ENCODE results near the gene PCP4L1. TPM values are rescaled to one million over a fixed set of nuclear protein-coding genes. Genes with fewer than 3 reads are reported as not detected.
"Not testable (repeated sequence)": the region's sequence is repeated elsewhere in the genome, so short reads cannot be mapped to it uniquely, and the experiment has no call there.

Gene PCP4L1
- total RNA-seq, 2 donors from 2014 or later, result 0.68 to 1.8 TPM

DNA sequence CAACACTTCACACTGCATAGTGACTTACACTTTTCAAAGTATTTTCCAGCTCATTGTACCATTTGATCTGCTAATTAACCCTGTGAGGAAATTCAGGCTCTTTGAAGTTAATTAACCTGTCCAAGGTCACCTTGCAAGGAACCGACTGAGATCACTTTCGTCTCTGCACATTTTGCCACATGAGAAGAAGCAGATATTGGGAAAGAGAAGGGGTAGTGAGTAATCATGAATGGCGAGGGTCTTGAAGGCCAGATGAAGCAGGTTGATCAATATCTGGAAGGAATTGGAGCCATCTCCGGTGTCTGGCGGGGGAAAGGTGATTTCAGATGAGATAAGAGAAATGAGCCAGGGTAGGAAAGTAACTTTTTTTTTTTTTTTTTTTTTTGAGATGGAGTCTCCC, 38.5 kb upstream of the PCP4L1 start:
- no peak for DNase-seq (ENCODE audit: low spot score)
- Histone ChIP-seq H3K27me3 (replicated peaks; ENCODE audit: insufficient read depth) (no peaks in the 10 kb centered on the region), H3K36me3 (no peaks in the 10 kb centered on the region), H3K4me1 (ENCODE audit: control insufficient read depth in 1 of 2, low read depth in 2 of 2) (peaks cover 0 to under 1% of the 10 kb centered on the region in 2 donors), H3K9me3 (no peaks in the 10 kb centered on the region), H3K27ac (no peak overlapping the region), H3K4me3 (no peak overlapping the region)
- TF ChIP-seq, protein P1, sequence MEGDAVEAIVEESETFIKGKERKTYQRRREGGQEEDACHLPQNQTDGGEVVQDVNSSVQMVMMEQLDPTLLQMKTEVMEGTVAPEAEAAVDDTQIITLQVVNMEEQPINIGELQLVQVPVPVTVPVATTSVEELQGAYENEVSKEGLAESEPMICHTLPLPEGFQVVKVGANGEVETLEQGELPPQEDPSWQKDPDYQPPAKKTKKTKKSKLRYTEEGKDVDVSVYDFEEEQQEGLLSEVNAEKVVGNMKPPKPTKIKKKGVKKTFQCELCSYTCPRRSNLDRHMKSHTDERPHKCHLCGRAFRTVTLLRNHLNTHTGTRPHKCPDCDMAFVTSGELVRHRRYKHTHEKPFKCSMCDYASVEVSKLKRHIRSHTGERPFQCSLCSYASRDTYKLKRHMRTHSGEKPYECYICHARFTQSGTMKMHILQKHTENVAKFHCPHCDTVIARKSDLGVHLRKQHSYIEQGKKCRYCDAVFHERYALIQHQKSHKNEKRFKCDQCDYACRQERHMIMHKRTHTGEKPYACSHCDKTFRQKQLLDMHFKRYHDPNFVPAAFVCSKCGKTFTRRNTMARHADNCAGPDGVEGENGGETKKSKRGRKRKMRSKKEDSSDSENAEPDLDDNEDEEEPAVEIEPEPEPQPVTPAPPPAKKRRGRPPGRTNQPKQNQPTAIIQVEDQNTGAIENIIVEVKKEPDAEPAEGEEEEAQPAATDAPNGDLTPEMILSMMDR (IDR thresholded peaks at IDR 0.05), result no peak
- ATAC-seq (ENCODE audit: insufficient number of reproducible peaks, low FRiP score, low read depth), result no peak

DNA sequence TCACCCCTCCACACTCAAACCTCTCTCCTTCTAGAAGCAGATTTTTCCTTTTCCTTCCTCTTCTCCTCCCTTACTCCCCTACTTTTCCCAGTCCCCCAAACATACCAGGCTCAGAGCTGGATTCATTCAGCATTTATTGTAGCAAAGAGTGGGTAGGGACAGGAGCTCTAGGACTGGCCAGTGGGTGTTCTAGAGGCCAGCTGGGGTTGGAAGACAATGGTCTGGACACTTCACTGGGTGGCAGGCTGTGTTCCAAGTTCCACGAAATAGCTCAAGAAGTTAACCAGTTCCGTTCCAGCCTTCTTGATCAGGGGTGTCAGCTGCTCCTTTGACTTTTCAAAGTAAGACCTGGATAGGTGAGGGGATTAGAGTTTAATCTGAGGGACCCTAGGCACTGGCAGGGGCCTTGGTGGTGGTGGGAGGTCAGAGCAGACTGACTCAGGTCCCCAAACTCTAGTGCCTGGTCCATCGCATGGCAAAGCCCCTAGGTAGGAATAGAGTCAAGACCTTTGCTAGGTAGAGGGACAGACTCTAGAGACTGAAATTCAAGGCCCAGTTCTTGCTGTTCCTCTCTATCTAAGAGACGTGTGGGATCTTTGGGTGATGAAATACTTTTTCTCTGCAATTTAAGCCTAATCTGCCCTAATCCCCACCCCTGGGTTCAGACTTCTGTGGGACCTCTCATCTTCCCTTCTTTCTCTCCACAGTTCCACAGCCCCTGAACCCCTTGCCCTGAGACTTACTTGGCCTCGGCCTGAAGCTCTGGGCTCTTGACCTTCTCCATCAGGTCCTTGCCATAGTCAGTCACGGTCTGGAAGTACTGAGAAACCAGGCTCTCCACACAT, 36.1 kb upstream of the PCP4L1 start:
- ATAC-seq (ENCODE audit: insufficient number of reproducible peaks, low FRiP score, low read depth), result no peak
- Histone ChIP-seq H3K4me3 (no peak overlapping the region), H3K27me3 (replicated peaks; ENCODE audit: insufficient read depth) (no peaks in the 10 kb centered on the region), H3K36me3 (no peaks in the 10 kb centered on the region), H3K9me3 (no peaks in the 10 kb centered on the region), H3K4me1 (ENCODE audit: control insufficient read depth in 1 of 2, low read depth in 2 of 2) (peaks cover 10 to 20% of the 10 kb centered on the region in 2 donors), H3K27ac (no peak overlapping the region)
- DNase-seq (ENCODE audit: low spot score), result no peak
- TF ChIP-seq, protein P1 (IDR thresholded peaks at IDR 0.05), result no peak

DNA sequence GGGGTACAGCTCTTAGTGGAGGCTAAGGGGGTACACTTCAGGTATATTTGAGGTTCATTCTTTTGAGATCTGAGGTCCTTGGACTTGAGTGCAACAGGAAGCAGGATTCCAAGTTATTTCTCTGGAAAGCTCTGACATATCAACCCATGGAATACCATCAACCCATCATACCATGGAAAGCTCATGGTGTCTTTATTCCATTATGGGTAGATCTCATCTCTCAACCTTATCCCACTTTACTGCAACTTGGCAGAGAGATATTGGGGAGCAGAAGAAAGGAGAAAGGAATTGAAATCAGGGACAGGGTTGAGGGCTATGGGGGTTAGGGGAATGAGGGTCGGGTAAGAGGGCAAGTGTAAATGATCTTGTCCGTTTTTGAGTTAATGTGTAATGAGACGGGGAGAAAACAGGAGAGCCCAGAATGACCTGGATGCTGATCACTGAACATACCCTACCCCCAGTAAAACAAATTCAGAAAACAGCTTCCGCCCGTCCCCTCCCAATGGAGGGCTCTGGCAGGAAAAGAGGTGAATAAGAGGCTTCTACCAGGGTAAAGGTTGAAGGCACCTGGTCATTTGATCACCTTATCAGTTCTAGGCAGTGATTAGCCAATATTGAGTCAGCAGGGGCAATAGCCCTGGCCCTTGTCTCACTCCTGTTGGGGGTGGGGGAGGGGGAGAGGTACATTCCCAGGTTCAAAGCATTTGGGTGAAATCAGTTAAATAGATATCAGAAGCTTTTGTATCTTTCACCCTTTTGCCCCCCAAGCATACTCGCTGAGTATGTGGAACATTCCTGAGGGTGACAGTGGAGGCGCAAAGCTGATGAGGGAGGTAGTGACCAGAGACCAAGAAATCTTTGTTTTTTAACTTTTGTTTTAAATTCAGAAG, 34.5 kb upstream of the PCP4L1 start:
- DNase-seq (ENCODE audit: low spot score), result no peak
- TF ChIP-seq, protein P1 (IDR thresholded peaks at IDR 0.05), result no peak
- no peaks in the 10 kb centered on the region for H3K27me3 ChIP-seq (replicated peaks; ENCODE audit: insufficient read depth)
- no peak for ATAC-seq (ENCODE audit: insufficient number of reproducible peaks, low FRiP score, low read depth)
- peaks cover 10 to 26% of the 10 kb centered on the region in 2 donors for H3K4me1 ChIP-seq (ENCODE audit: control insufficient read depth in 1 of 2, low read depth in 2 of 2)
- H3K4me3 ChIP-seq, result no peak overlapping the region
- no peak overlapping the region for H3K27ac ChIP-seq
- H3K9me3 ChIP-seq, result no peaks in the 10 kb centered on the region
- peaks cover 6% of the 10 kb centered on the region for H3K36me3 ChIP-seq

- ATAC-seq (ENCODE audit: insufficient number of reproducible peaks, low FRiP score, low read depth); DNase-seq (ENCODE audit: low spot score); H3K27me3 ChIP-seq (replicated peaks; ENCODE audit: insufficient read depth); H3K4me3 ChIP-seq; H3K9me3 ChIP-seq; H3K27ac ChIP-seq: not testable (repeated sequence)
- H3K4me1 ChIP-seq (ENCODE audit: control insufficient read depth in 1 of 2, low read depth in 2 of 2), result peaks cover 10 to 26% of the 10 kb centered on the region in 2 donors
- peaks cover 12% of the 10 kb centered on the region for H3K36me3 ChIP-seq
Measured at GRCh38 chr1:161224695-161225087, 33.9 kb upstream of the PCP4L1 start.

- Histone ChIP-seq H3K9me3 (no peaks in the 10 kb centered on the region), H3K27ac (peak overlapping the region in 1 of 2 donors; percentile 18), H3K4me1 (ENCODE audit: control insufficient read depth in 1 of 2, low read depth in 2 of 2) (peaks cover 10 to 26% of the 10 kb centered on the region in 2 donors), H3K36me3 (peaks cover 15% of the 10 kb centered on the region), H3K27me3 (replicated peaks; ENCODE audit: insufficient read depth) (no peaks in the 10 kb centered on the region), H3K4me3 (peak overlapping the region; percentile 79)
- ATAC-seq (ENCODE audit: insufficient number of reproducible peaks, low FRiP score, low read depth) (no peak), DNase-seq (ENCODE audit: low spot score) (no peak)
- TF ChIP-seq, protein P1 (IDR thresholded peaks at IDR 0.05), result no peak
Measured at GRCh38 chr1:161225178-161225533, 33.4 kb upstream of the PCP4L1 start.

Data from thoracic aorta (tissue), 2 donors.